HEK293T (cell line): Measurements from ENCODE around the gene GALK2.

Source experiments
- FOXA1 ChIP-seq: fragments of 450-650 bp; IDR thresholded peaks from 2 replicates; pipeline ENCODE4 v1.6.1; 2016; ENCODE audit warnings: mild to moderate bottlenecking
- FOXM1 ChIP-seq: fragments of 450-650 bp; IDR thresholded peaks from 2 replicates; pipeline ENCODE4 v1.6.1; 2017; ENCODE audit warnings: mild to moderate bottlenecking, borderline replicate concordance
- SP1 ChIP-seq: fragments of 450-650 bp; IDR thresholded peaks from 2 replicates; pipeline ENCODE4 v1.6.1; 2017
- SUZ12 ChIP-seq: fragments of 450-650 bp; IDR thresholded peaks from 2 replicates; pipeline ENCODE4 v1.6.1; 2016; ENCODE audit warnings: mild to moderate bottlenecking
- TARDBP ChIP-seq: fragments of 450-650 bp; IDR thresholded peaks from 2 replicates; pipeline ENCODE4 v1.6.1; 2016

DNA sequence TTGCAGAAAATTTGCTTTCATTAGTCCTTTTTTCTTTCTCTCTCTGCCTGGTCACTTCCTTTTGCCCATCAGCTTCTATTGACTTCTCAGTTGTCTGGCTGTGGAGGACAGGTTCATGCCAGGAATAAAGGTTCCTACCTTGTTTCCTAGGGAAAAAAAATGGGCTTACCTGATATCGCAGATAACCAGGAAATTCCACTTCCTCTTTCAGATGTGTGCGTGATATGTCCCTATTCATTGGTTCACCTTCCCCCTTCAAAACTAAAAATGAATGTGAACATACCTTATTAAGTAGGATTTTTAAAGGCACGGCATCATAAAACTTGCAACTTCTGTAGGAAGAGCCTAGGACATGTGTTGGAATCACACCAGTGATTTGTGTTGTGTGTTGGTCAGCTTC lies 133.0 kb downstream of the GALK2 start:
- TF ChIP-seq FOXM1 (no peak), SP1 (no peak), SUZ12 (no peak), TARDBP (no peak), FOXA1 (no peak)
